OCI-M1 (cell line): ENCODE data around the gene MLPH.

Experiments used
- DNase-seq: peaks from one replicate; lab custom pipeline; 2025; lab: John Stamatoyannopoulos, UW

The MLPH gene

GRCh38 chr2:237480556-237480955, 6.5 kb upstream of the MLPH start:
- no peak for DNase-seq

GRCh38 chr2:237480988-237481525, 6.0 kb upstream of the MLPH start:
- DNase-seq, result no peak

- peak; percentile 50 for DNase-seq
Observed at GRCh38 chr2:237482485-237482884, 4.6 kb upstream of the MLPH start.

GRCh38 chr2:237483018-237483731, 3.9 kb upstream of the MLPH start:
- no peak for DNase-seq

- DNase-seq, result no peak
Observed at GRCh38 chr2:237485304-237485703, 1.7 kb upstream of the MLPH start.

- DNase-seq, result no peak
Observed at GRCh38 chr2:237485844-237486243, 1.2 kb upstream of the MLPH start.

- DNase-seq, result no peak
Observed at GRCh38 chr2:237486334-237486818, 675 bp upstream of the MLPH start.

GRCh38 chr2:237487496-237487895, 445 bp downstream of the MLPH start:
- DNase-seq, result no peak

- no peak for DNase-seq
Observed at GRCh38 chr2:237488295-237488694, 1.2 kb downstream of the MLPH start.

- DNase-seq, result no peak
Observed at GRCh38 chr2:237488901-237489860, 2.1 kb downstream of the MLPH start.

GRCh38 chr2:237490009-237490711, 3.1 kb downstream of the MLPH start:
- DNase-seq, result no peak

GRCh38 chr2:237490795-237491194, 3.7 kb downstream of the MLPH start:
- no peak for DNase-seq

- no peak for DNase-seq
Observed at GRCh38 chr2:237491515-237492118, 4.6 kb downstream of the MLPH start.

- DNase-seq, result no peak
Observed at GRCh38 chr2:237492137-237492890, 5.3 kb downstream of the MLPH start.

GRCh38 chr2:237494066-237494465, 7.0 kb downstream of the MLPH start:
- DNase-seq, result no peak

GRCh38 chr2:237495521-237496117, 8.6 kb downstream of the MLPH start:
- no peak for DNase-seq

GRCh38 chr2:237496428-237496827, 9.4 kb downstream of the MLPH start:
- DNase-seq, result no peak

- DNase-seq, result no peak
Observed at GRCh38 chr2:237497009-237497837, 10.2 kb downstream of the MLPH start.

GRCh38 chr2:237497838-237498186, 10.8 kb downstream of the MLPH start:
- DNase-seq, result no peak

- no peak for DNase-seq
Observed at GRCh38 chr2:237498341-237498740, 11.3 kb downstream of the MLPH start.
